Activated naive CD4-positive, alpha-beta T cell treated with anti-CD3 and anti-CD28 coated beads, Interleukin-2, amount 50 U/mL, for 72 hours (primary cell): ENCODE measurements around the gene UCMA. TPM values are rescaled to one million over a fixed set of nuclear protein-coding genes. Genes with fewer than 3 reads are reported as not detected.
"Not testable (repeated sequence)": the region's sequence is repeated elsewhere in the genome, so short reads cannot be mapped to it uniquely, and the experiment has no call there.

Experiments used
- ATAC-seq, 2 donors: fragments of 150-1000 bp; cut with Tn5 transposase; 2 replicates each; pipeline ENCODE4 v1.10.0; 2021; ENCODE audit warnings: mild to moderate bottlenecking in 2 of 2, moderate library complexity in 2 of 2
- DNase-seq, 2 donors: peaks; one replicate each; pipeline ENCODE4 v3.0.0; 2021 to 2022; ENCODE audit warnings: low spot score in 2 of 2
- H3K27ac Mint-ChIP-seq, 2 donors: one replicate each; pipeline ENCODE4 v1.8.0; 2022; ENCODE audit warnings: mild to moderate bottlenecking in 2 of 2, mixed read lengths in 2 of 2
- H3K36me3 Mint-ChIP-seq, 2 donors: one replicate each; pipeline ENCODE4 v1.8.0; 2022; ENCODE audit warnings: mixed read lengths in 2 of 2
- H3K9me3 Mint-ChIP-seq, 2 donors: one replicate each; pipeline ENCODE4 v1.8.0; 2022; ENCODE audit warnings: mixed read lengths in 2 of 2
- total RNA-seq, 2 donors: library from RNA; stranded (reverse); gene quantifications; one replicate each; pipeline ENCODE4 v1.2.3, GENCODE V29; 2022

Gene UCMA
- total RNA-seq, 2 donors from 2014 or later: not detected

DNA sequence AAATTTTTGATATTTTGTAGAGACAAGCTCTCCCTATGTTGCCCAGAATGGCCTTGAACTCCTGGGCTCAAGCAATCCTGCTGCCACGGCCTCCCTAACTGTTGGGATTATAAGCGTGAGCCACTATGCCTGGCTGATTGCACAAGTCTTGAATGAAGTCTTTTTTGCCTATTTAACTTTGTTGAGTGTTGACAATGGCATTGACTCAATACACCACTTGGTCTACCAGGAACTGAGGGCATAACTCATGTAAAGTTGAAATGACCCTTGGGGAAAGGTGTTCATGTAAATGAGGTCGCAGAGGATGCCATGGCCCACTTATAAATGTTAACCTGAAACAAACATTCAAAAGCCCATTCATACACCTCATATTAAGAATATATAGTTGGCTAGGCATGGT, 7.4 kb upstream of the UCMA start:
- DNase-seq (no peak), ATAC-seq (no peak)
- H3K27ac Mint-ChIP-seq: no peak overlapping the region
- H3K9me3 Mint-ChIP-seq: no peaks in the 10 kb centered on the region
- H3K36me3 Mint-ChIP-seq: no peaks in the 10 kb centered on the region

DNA sequence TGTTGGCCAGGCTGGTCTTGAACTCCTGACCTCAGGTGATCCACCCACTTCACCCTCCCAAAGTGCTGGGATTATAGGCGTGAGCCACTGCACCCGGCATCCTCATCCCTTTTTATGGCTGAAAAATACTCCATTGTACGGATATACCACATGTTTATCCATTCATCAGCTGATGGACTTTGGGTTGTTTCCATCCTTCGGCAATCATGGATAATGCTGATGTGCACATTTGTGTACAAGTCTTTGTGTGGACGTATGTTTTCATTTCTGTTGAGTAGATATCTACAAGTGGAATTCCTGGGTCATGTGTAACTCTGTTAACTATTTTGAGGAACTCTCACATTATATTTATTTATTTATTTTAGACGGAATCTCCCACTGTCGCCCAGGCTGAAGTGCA, 5.7 kb upstream of the UCMA start:
- no peak overlapping the region for H3K27ac Mint-ChIP-seq
- DNase-seq: no peak
- H3K36me3 Mint-ChIP-seq: no peaks in the 10 kb centered on the region
- no peaks in the 10 kb centered on the region for H3K9me3 Mint-ChIP-seq
- no peak for ATAC-seq

DNA sequence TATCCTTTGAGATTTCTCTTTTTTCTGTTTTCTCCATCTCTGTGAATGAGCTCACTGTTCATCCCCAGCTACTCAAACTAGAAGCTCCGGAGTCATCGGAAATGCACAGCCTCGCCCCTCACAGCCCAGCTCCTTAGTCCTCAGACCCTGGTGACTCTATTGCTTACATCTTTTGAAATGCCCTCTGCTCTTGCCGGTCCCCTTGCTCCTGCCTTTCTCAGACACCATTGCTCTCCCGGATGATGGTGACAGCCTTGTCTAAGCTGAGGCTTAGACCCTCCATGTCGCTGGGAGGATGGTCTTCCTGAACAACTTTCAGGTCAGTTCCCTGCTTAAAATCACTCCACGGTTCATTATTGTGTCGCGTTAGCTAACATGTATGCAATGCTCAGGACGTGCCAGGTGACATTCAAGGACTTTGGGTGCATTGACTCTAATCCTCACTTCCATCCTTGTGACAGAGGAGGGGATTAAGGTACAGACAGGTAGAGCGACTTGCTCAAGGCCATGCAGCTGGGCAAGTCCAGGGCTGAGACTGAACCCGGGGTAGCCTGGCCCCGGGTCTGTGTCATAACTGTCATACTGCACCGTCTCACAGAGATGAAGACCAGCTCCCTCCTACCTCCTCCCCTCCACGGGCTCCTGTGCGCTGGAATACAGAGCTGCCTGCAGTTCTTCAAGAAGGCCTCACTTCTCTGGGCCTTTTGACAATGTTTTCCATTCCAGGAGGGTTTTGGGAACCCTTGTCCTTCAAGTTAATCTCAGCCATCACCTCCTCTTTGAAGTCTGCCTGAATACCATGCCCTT, 4.3 kb upstream of the UCMA start:
- H3K9me3 Mint-ChIP-seq: no peaks in the 10 kb centered on the region
- no peak for DNase-seq
- no peak for ATAC-seq
- H3K36me3 Mint-ChIP-seq: no peaks in the 10 kb centered on the region
- H3K27ac Mint-ChIP-seq: no peak overlapping the region

DNA sequence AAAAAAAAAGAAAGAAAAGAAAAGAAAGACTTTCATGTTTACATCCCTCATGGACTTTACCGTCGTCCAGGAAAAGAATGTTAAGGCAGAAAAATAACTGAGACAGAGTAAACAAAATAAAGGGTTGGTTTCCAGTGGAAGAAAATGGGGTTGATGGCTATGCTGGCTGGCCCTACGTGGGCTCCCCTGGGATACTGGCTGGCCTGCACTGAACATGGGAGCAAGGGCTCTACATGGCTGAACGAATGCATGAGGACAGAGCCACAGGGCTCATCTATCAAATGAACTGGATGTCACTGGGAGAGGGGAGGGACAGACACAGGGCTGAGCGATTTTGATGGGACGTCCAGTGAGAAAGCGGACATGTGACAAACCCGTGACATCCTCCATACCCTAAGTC, 2.5 kb upstream of the UCMA start:
- H3K27ac Mint-ChIP-seq: peak overlapping the region in 1 of 2 donors; percentile 66
- H3K9me3 Mint-ChIP-seq: no peaks in the 10 kb centered on the region
- DNase-seq (no peak), ATAC-seq (no peak)
- no peaks in the 10 kb centered on the region for H3K36me3 Mint-ChIP-seq

DNA sequence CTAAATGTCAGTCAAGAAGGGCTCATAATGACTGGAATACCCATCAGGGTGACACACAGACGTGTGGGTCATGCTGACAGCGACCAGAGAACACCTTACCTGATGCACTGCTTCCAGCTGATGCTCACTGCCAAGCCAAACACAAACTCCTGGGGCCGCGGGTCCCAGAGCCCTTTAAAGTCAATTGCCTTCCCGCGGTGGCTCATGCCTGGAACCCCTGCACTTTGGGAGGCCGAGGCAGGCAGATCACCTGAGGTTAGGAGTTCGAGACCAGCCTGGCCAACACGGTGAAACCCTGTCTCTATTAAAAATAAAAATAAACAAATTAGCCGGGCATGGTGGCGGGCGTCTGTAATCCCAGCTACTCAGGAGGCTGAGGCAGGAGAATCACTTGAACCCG, 562 bp upstream of the UCMA start:
- not testable (repeated sequence) for H3K9me3 Mint-ChIP-seq, H3K36me3 Mint-ChIP-seq, ATAC-seq, DNase-seq, H3K27ac Mint-ChIP-seq

DNA sequence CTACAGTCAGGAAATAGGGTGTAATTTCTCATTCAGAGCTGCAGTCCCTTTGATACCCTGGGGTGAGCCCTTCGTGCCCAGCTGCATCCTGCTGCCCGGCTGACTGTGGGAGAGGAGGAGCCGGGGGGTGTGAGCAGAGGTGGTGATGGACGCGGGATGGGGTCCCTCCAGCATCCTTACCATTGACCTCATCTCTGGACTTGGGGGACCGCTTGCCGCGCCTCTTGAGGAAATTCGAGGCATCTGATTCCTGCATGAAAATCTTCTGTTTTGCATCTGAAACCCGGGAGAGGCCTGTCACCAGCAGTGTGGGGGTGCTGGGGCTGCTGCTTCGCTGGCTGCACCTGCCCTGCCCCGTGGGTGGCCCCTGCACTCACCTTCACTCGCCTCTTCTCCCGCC, 816 bp downstream of the UCMA start:
- H3K36me3 Mint-ChIP-seq: no peaks in the 10 kb centered on the region
- H3K27ac Mint-ChIP-seq: no peak overlapping the region
- H3K9me3 Mint-ChIP-seq: no peaks in the 10 kb centered on the region
- ATAC-seq: no peak
- no peak for DNase-seq

DNA sequence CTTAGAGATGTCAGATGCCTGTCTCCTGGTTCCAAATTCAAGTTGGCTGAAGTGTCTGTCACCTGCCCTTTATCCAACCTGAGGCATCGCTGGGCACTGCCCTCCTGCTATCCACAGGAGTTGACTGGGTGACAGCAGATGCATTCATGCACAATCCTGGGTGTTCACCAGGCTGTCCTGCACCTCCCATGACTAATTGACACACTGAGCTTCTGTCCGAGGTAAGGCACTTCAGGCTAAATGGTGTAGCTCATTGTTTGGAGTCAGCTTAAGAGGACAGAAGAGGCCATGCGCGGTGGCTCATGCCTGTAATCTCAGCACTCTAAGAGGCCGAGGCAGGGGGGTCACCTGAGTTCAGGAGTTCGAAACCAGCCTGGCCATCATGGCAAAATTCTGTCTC, 2.4 kb downstream of the UCMA start:
- DNase-seq (no peak), ATAC-seq (no peak)
- H3K9me3 Mint-ChIP-seq: no peaks in the 10 kb centered on the region
- no peak overlapping the region for H3K27ac Mint-ChIP-seq
- no peaks in the 10 kb centered on the region for H3K36me3 Mint-ChIP-seq

DNA sequence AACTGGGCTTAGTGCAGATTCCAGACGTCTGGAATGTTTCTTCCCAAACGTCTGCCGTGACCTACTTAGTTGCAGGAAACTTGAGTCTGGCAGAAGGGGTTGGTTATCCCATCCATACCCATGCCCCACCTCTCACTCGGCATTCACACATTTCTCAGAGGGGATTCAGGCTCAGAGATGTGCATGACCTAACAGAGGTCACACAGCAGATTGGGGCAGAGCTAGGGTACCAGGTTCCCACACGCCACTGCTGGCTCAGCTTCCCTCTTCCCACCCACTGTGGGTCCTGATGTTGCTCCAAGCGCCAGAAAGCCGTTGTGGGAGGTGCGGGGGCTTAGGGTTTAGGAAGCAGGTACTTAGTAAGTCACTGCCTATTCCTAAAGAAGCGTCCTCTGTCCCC, 3.0 kb downstream of the UCMA start:
- ATAC-seq (no peak), DNase-seq (no peak)
- no peaks in the 10 kb centered on the region for H3K9me3 Mint-ChIP-seq
- no peaks in the 10 kb centered on the region for H3K36me3 Mint-ChIP-seq
- no peak overlapping the region for H3K27ac Mint-ChIP-seq

DNA sequence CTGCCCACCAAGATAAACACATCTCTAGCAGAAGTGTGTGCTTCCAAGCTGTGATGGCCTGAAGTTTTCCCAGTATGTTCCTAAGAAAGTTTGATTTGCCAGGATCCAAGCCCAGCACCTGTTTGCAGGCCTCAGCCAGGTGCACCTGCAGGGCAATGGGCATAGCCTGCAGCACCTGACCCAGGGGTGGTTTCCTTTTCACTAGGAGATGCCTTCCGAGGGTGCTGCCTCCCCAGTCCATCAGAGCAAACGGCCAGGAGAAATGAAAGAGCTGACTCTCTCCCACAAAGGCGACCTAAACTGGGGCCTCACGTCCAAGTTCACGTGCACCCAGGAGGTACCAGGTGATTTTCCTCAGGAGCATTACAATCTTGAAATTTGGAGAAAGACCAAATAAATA, 7.1 kb downstream of the UCMA start:
- no peak for DNase-seq
- no peak for ATAC-seq
- H3K9me3 Mint-ChIP-seq: no peaks in the 10 kb centered on the region
- H3K36me3 Mint-ChIP-seq: no peaks in the 10 kb centered on the region
- peak overlapping the region in 1 of 2 donors; percentile 47 for H3K27ac Mint-ChIP-seq

DNA sequence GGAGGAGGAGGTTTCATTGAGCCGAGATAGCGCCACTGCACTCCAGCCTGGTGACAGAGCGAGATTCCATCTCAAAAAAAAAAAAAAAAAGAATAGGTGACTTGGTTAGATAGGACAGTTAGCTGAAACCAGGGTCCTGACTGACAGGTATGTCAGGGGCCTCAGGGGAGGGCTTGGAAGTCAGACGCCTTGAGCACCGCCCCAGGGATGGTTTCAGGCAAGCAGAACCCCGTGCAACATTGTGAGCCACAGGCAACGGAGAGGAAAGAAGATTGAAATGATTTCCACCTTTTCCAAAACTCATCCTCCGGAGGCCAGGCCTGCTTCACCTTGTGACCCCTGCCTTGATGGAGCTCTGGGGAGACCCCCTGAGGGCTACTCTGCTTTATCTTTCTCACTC, 8.6 kb downstream of the UCMA start:
- no peak for DNase-seq
- Mint-ChIP-seq H3K27ac (no peak overlapping the region), H3K9me3 (no peaks in the 10 kb centered on the region), H3K36me3 (no peaks in the 10 kb centered on the region)
- no peak for ATAC-seq

DNA sequence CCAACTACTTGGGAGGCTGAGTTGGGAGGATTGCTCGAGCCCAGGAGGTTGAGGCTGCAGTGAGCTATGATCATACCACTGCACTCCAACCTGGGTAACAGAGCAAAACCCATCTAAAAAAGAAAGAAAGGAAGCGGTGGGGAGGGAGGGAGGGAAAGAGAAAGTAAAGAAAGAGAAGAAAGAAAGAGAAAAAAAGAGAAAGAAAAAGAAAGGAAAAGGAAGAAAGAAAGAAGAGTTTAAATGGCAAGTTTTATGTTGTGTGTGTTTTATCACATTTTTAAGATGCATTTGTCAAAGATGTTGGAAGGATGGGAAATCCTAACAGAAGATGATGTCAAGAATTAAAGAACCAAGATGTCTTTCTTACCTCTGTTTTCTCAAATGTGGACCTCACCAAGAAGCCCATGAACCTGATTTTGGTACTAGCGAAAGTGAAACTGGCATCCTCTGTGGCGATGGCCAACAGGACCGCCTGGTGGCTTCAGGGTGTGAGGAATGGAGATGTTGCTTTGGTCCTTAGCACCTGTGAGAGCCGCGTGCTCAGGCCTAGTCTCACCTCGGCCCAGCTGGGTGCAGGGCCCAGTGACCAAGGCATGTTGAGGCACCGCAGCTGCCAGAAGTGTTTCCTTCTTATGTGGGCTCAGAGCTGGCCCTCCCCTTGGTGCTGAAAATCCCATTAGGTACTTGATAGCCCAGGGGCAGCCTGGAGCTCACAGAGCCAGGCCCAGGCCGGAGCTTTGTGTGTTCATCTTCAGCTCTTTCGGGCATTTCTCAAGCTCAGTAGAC, 9.8 kb downstream of the UCMA start:
- peak overlapping the region in 1 of 2 donors; percentile 78 for H3K27ac Mint-ChIP-seq
- ATAC-seq (no peak), DNase-seq (no peak)
- H3K9me3 Mint-ChIP-seq: no peaks in the 10 kb centered on the region
- no peaks in the 10 kb centered on the region for H3K36me3 Mint-ChIP-seq

DNA sequence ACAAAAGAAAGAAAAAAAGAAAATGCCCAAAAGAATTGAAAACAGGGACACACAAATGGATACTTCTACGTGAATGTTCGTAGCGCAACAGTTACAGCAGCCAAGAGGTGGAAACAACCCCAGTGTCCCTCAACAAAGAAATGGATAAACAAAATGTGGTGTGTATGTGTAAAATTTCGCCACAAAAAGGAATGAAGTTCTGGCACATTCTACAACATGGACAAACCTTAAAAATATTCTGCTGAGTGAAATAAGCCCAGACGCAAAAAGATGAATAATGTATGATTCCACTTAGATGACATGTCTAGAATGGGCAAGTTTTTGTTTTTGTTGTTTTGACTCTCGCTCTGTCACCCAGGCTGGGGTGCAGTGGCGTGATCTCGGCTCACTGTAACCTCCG, 10.9 kb downstream of the UCMA start:
- no peaks in the 10 kb centered on the region for H3K9me3 Mint-ChIP-seq
- DNase-seq (no peak), ATAC-seq (no peak)
- H3K27ac Mint-ChIP-seq: no peak overlapping the region
- no peaks in the 10 kb centered on the region for H3K36me3 Mint-ChIP-seq

DNA sequence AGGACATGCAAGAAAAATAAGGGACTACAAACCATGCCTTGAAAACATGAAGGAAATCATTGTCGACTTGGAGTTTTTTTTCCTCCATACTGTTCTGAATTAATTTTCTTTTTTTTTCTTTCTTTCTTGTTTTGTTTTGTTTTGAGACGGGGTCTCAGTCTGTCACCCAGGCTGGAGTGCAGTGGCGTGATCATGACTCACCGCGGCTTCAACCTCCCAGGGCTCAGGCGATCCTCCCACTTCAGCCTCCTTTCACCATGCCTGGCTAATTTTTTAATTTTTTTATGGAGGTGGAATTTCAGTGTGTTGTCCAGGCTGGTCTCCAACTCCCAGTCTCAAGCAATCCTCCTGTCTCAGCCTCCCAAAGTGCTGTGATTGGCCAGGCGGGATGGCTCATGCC, 11.6 kb downstream of the UCMA start:
- Mint-ChIP-seq H3K27ac (no peak overlapping the region), H3K36me3 (no peaks in the 10 kb centered on the region), H3K9me3 (no peaks in the 10 kb centered on the region)
- ATAC-seq: no peak
- no peak for DNase-seq

DNA sequence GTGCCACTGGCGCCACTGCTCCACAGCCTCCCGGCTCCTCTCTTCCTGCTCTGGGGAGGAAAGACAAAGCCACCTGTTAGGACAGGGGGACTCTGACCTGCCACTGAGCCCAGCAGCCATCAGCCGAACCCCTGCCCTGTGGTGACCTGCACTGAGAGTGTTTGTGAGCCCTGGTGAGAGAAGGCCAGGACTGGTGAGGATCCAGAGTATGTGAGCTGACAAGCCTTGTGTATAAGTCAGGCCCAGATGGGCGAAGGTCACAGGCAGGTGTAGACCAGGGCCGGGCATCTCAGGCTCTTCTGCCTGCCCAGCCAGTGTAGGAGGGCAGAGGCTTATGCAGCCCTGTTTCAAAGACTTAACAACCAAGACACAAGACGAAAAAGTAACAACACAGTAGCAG, 12.0 kb downstream of the UCMA start:
- ATAC-seq: no peak
- Mint-ChIP-seq H3K36me3 (no peaks in the 10 kb centered on the region), H3K27ac (no peak overlapping the region), H3K9me3 (no peaks in the 10 kb centered on the region)
- DNase-seq: no peak

DNA sequence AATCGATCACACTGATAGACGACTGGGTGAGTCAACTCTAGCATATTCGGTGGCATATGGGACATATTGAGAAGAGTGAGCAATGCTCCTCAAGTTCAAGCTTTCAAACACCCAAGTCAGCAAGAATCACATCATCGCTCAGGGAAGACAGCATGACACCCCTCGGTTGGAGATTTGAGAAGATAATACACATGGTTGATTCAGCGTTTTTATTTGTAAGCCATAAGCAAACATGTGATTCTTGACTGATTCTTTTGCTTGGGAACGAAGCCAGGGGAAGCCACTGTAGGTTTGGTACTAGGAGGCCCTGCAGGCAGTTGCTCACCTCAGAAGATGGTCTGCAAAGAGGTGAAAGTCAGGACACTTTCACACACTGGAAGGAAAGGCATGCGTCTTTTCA, 12.6 kb downstream of the UCMA start:
- no peaks in the 10 kb centered on the region for H3K9me3 Mint-ChIP-seq
- ATAC-seq (no peak), DNase-seq (no peak)
- H3K36me3 Mint-ChIP-seq: no peaks in the 10 kb centered on the region
- no peak overlapping the region for H3K27ac Mint-ChIP-seq

DNA sequence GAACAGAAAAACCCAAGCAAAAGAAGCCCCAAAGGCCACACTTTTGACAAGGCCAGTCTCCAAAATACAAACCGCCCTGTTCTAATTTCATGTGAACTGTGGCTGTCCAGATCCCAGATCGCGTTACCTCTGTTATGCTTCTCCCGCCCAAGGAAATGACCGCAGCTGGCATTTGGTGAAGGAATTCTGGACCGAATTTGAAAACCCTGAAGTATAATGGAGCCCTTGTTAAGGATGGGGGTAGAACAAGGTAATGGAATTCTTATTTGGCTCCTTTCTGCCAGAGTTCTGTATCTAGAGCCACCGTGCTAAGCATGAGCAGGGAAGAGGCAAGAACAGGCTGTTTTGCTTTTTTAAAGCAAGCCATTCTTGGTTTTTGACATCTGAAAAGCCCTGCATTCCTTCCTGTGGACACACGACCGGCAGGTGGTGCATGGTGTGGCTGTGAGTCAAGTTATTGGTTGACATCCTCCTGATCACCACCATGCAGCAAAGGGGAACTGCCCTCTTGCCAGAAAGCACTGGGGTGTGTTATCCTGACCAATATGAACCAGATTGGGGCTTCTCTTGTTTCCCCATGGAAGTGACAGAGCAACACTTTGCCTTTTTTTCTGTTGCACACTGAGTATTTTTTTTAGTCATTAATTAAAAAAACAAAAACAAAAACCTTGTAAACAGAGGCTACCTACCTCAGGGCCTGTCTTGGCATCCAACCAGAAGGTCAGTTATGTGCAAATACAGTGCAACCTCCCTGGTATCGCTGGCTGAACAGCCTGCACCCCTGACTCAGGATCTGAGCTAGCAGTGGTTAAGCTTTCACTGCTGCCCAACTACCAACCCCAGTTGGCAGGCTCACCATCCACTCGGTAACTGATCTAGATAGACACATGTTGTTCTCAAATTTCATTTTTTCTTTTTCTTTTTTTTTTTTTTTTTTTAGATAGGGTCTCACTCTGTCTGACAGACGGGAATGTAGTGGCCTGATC, 14.2 kb downstream of the UCMA start:
- ATAC-seq: no peak
- H3K9me3 Mint-ChIP-seq: no peaks in the 10 kb centered on the region
- no peak for DNase-seq
- no peak overlapping the region for H3K27ac Mint-ChIP-seq
- H3K36me3 Mint-ChIP-seq: peaks cover 0 to 5% of the 10 kb centered on the region in 2 donors

DNA sequence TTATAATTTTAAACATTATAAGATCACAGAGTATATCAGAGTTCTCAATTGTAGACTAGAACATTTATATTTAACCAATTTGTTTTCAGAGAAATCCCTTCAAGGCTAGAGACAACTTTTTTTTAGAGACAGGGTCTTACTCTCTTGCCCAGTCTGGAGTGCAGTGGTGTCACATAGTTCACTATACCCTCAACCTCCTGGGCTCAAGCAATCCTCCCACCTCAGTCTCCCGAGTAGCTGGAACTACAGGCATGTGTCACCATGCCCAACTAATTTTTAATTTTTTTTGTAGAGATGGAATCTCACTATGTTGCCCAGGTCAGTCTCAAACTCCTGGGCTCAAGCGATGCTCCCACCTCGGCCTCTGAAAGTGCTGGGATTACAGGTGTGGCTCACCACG, 15.3 kb downstream of the UCMA start:
- DNase-seq (no peak), ATAC-seq (no peak)
- Mint-ChIP-seq H3K9me3 (no peaks in the 10 kb centered on the region), H3K27ac (no peak overlapping the region), H3K36me3 (peaks cover 0 to 6% of the 10 kb centered on the region in 2 donors)
